ENCODE measurements around the gene BRAT1. TPM values are rescaled to one million over a fixed set of nuclear protein-coding genes. Genes with fewer than 3 reads are reported as not detected.

BRAT1 gene
- total RNA-seq, 1 experiment from 2014 or later = 50.0 TPM

DNA sequence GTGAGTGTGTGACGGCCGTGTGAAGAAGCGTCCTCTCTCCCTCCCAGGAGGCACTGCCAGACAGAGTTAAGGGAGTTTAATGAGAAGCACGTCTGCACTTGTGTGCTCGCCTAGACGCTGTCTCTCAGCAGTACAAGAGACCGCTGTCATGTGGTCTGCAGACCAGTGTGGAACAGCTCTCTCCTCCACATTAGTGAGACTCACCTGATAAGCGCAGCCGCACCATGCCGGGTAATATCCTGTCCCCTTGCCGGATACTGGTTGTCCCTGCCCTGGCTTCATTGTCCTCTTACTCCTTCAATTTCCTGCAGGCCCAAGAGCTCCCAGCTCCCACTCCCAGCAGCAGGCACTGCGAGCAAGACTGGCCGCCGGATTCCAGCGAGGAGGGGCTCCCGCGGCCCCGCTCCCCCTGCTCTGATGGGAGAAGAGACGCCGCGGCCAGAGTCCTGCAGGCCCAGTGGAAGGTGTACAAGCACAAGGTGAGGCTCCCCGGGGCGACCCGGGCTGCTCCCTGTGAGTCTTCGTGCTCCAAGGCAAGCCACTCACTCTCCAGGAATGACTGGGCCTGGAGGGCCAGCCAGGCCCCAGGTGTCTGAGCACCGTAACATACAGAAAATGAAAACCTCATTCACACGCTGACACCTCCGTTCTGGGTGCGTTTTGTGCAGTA lies 43.0 kb upstream of the BRAT1 start:
- H3K27me3 Mint-ChIP-seq (ENCODE audit: low read depth) = no peaks in the 10 kb centered on the region
- no peak overlapping the region for H3K4me3 Mint-ChIP-seq
- POLR2A ChIA-PET = no interaction called here
- CTCF ChIA-PET = interaction anchor here (3.9 kb wide), 1 partner anchor 10 kb away, joined by 14 read pairs; no protein-coding TSS in a partner anchor
- no peaks in the 10 kb centered on the region; the same call in 1 of the 2 replicates for H3K4me1 Mint-ChIP-seq
- ATAC-seq (no peak), DNase-seq (ENCODE audit: low spot score) (no peak)
- H3K36me3 Mint-ChIP-seq = no peaks in the 10 kb centered on the region
- H3K27ac Mint-ChIP-seq = peak overlapping the region; percentile 68
- TF ChIP-seq, protein P1, sequence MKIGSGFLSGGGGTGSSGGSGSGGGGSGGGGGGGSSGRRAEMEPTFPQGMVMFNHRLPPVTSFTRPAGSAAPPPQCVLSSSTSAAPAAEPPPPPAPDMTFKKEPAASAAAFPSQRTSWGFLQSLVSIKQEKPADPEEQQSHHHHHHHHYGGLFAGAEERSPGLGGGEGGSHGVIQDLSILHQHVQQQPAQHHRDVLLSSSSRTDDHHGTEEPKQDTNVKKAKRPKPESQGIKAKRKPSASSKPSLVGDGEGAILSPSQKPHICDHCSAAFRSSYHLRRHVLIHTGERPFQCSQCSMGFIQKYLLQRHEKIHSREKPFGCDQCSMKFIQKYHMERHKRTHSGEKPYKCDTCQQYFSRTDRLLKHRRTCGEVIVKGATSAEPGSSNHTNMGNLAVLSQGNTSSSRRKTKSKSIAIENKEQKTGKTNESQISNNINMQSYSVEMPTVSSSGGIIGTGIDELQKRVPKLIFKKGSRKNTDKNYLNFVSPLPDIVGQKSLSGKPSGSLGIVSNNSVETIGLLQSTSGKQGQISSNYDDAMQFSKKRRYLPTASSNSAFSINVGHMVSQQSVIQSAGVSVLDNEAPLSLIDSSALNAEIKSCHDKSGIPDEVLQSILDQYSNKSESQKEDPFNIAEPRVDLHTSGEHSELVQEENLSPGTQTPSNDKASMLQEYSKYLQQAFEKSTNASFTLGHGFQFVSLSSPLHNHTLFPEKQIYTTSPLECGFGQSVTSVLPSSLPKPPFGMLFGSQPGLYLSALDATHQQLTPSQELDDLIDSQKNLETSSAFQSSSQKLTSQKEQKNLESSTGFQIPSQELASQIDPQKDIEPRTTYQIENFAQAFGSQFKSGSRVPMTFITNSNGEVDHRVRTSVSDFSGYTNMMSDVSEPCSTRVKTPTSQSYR (CRISPR knock-in tag; IDR thresholded peaks at IDR 0.05) = no peak
- TF ChIP-seq, protein P2, sequence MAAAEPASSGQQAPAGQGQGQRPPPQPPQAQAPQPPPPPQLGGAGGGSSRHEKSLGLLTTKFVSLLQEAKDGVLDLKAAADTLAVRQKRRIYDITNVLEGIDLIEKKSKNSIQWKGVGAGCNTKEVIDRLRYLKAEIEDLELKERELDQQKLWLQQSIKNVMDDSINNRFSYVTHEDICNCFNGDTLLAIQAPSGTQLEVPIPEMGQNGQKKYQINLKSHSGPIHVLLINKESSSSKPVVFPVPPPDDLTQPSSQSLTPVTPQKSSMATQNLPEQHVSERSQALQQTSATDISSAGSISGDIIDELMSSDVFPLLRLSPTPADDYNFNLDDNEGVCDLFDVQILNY (CRISPR knock-in tag; IDR thresholded peaks at IDR 0.05) = no peak
- TF ChIP-seq, protein P3, sequence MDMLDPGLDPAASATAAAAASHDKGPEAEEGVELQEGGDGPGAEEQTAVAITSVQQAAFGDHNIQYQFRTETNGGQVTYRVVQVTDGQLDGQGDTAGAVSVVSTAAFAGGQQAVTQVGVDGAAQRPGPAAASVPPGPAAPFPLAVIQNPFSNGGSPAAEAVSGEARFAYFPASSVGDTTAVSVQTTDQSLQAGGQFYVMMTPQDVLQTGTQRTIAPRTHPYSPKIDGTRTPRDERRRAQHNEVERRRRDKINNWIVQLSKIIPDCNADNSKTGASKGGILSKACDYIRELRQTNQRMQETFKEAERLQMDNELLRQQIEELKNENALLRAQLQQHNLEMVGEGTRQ (CRISPR knock-in tag; IDR thresholded peaks at IDR 0.05) = no peak
- TF ChIP-seq ESRRA (CRISPR knock-in tag; IDR thresholded peaks at IDR 0.05; ENCODE audit: borderline replicate concordance) (no peak), ZNF671 (CRISPR knock-in tag; IDR thresholded peaks at IDR 0.05) (no peak), GRHL2 (CRISPR knock-in tag; IDR thresholded peaks at IDR 0.05; ENCODE audit: insufficient replicate concordance, severe bottlenecking) (no peak), SMAD3 (CRISPR knock-in tag; IDR thresholded peaks at IDR 0.05; ENCODE audit: borderline replicate concordance) (no peak), KAT7 (CRISPR knock-in tag; IDR thresholded peaks at IDR 0.05; ENCODE audit: borderline replicate concordance) (no peak), ZNF423 (CRISPR knock-in tag; IDR thresholded peaks at IDR 0.05) (no peak)
- TF ChIP-seq, protein P4, sequence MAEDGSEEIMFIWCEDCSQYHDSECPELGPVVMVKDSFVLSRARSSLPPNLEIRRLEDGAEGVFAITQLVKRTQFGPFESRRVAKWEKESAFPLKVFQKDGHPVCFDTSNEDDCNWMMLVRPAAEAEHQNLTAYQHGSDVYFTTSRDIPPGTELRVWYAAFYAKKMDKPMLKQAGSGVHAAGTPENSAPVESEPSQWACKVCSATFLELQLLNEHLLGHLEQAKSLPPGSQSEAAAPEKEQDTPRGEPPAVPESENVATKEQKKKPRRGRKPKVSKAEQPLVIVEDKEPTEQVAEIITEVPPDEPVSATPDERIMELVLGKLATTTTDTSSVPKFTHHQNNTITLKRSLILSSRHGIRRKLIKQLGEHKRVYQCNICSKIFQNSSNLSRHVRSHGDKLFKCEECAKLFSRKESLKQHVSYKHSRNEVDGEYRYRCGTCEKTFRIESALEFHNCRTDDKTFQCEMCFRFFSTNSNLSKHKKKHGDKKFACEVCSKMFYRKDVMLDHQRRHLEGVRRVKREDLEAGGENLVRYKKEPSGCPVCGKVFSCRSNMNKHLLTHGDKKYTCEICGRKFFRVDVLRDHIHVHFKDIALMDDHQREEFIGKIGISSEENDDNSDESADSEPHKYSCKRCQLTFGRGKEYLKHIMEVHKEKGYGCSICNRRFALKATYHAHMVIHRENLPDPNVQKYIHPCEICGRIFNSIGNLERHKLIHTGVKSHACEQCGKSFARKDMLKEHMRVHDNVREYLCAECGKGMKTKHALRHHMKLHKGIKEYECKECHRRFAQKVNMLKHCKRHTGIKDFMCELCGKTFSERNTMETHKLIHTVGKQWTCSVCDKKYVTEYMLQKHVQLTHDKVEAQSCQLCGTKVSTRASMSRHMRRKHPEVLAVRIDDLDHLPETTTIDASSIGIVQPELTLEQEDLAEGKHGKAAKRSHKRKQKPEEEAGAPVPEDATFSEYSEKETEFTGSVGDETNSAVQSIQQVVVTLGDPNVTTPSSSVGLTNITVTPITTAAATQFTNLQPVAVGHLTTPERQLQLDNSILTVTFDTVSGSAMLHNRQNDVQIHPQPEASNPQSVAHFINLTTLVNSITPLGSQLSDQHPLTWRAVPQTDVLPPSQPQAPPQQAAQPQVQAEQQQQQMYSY (CRISPR knock-in tag; IDR thresholded peaks at IDR 0.05) = no peak
- H3K9me3 Mint-ChIP-seq = no peaks in the 10 kb centered on the region

DNA sequence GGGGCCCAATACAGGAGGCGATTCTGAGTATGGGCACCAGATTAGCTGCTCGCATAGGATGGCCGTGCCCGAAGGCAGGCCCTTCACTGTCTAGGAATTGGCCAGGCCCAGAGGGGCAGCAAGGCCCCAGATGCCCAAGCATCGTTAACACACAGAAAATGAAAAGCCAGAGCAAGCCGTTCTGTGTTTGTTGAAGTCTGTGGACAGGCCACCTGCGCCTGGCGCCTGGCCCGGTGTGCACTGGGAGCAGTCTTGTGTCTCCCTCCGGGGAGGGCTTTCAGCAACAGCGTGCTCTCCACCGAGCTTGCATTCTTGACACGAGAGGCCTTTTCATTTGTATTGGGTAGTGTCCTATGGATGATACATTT lies 41.9 kb upstream of the BRAT1 start:
- H3K4me3 Mint-ChIP-seq = no peak overlapping the region
- POLR2A ChIA-PET = no interaction called here

More for the DNA sequence above, 41.9 kb upstream of the BRAT1 start:
- H3K27me3 Mint-ChIP-seq (ENCODE audit: low read depth) = no peaks in the 10 kb centered on the region
- CTCF ChIA-PET = interaction anchor here (1.0 to 3.9 kb wide), 2 partner anchors 11 to 86 kb away, joined by 4 to 14 read pairs; no protein-coding TSS in a partner anchor
- no peak for ATAC-seq
- H3K4me1 Mint-ChIP-seq = no peaks in the 10 kb centered on the region; the same call in 1 of the 2 replicates
- TF ChIP-seq TCF7 (CRISPR knock-in tag; IDR thresholded peaks at IDR 0.05; ENCODE audit: low read depth) (no peak), RORB (CRISPR knock-in tag; IDR thresholded peaks at IDR 0.05) (no peak), ZNF121 (CRISPR knock-in tag; IDR thresholded peaks at IDR 0.05) (no peak), ZNF232 (CRISPR knock-in tag; IDR thresholded peaks at IDR 0.05) (no peak)
- TF ChIP-seq, protein P5, sequence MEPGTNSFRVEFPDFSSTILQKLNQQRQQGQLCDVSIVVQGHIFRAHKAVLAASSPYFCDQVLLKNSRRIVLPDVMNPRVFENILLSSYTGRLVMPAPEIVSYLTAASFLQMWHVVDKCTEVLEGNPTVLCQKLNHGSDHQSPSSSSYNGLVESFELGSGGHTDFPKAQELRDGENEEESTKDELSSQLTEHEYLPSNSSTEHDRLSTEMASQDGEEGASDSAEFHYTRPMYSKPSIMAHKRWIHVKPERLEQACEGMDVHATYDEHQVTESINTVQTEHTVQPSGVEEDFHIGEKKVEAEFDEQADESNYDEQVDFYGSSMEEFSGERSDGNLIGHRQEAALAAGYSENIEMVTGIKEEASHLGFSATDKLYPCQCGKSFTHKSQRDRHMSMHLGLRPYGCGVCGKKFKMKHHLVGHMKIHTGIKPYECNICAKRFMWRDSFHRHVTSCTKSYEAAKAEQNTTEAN (CRISPR knock-in tag; IDR thresholded peaks at IDR 0.05) = no peak
- TF ChIP-seq, protein P6, sequence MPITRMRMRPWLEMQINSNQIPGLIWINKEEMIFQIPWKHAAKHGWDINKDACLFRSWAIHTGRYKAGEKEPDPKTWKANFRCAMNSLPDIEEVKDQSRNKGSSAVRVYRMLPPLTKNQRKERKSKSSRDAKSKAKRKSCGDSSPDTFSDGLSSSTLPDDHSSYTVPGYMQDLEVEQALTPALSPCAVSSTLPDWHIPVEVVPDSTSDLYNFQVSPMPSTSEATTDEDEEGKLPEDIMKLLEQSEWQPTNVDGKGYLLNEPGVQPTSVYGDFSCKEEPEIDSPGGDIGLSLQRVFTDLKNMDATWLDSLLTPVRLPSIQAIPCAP (CRISPR knock-in tag; IDR thresholded peaks at IDR 0.05) = no peak
- TF ChIP-seq, protein P1 (CRISPR knock-in tag; IDR thresholded peaks at IDR 0.05) = no peak
- TF ChIP-seq, protein P7, sequence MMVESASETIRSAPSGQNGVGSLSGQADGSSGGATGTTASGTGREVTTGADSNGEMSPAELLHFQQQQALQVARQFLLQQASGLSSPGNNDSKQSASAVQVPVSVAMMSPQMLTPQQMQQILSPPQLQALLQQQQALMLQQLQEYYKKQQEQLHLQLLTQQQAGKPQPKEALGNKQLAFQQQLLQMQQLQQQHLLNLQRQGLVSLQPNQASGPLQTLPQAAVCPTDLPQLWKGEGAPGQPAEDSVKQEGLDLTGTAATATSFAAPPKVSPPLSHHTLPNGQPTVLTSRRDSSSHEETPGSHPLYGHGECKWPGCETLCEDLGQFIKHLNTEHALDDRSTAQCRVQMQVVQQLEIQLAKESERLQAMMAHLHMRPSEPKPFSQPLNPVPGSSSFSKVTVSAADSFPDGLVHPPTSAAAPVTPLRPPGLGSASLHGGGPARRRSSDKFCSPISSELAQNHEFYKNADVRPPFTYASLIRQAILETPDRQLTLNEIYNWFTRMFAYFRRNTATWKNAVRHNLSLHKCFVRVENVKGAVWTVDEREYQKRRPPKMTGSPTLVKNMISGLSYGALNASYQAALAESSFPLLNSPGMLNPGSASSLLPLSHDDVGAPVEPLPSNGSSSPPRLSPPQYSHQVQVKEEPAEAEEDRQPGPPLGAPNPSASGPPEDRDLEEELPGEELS (CRISPR knock-in tag; IDR thresholded peaks at IDR 0.05) = no peak
- no peaks in the 10 kb centered on the region for H3K36me3 Mint-ChIP-seq
- DNase-seq (ENCODE audit: low spot score) = no peak
- H3K27ac Mint-ChIP-seq = no peak overlapping the region
- no peaks in the 10 kb centered on the region for H3K9me3 Mint-ChIP-seq

Measured in WTC11 (cell line).